Ammon's horn (tissue), 1 donor: ENCODE results near the gene USP19.

Experiments used
- DNase-seq: peaks from one replicate; pipeline ENCODE4 v3.0.0-alpha.2; 2016; ENCODE audit warnings: low spot score

The USP19 gene, protein sequence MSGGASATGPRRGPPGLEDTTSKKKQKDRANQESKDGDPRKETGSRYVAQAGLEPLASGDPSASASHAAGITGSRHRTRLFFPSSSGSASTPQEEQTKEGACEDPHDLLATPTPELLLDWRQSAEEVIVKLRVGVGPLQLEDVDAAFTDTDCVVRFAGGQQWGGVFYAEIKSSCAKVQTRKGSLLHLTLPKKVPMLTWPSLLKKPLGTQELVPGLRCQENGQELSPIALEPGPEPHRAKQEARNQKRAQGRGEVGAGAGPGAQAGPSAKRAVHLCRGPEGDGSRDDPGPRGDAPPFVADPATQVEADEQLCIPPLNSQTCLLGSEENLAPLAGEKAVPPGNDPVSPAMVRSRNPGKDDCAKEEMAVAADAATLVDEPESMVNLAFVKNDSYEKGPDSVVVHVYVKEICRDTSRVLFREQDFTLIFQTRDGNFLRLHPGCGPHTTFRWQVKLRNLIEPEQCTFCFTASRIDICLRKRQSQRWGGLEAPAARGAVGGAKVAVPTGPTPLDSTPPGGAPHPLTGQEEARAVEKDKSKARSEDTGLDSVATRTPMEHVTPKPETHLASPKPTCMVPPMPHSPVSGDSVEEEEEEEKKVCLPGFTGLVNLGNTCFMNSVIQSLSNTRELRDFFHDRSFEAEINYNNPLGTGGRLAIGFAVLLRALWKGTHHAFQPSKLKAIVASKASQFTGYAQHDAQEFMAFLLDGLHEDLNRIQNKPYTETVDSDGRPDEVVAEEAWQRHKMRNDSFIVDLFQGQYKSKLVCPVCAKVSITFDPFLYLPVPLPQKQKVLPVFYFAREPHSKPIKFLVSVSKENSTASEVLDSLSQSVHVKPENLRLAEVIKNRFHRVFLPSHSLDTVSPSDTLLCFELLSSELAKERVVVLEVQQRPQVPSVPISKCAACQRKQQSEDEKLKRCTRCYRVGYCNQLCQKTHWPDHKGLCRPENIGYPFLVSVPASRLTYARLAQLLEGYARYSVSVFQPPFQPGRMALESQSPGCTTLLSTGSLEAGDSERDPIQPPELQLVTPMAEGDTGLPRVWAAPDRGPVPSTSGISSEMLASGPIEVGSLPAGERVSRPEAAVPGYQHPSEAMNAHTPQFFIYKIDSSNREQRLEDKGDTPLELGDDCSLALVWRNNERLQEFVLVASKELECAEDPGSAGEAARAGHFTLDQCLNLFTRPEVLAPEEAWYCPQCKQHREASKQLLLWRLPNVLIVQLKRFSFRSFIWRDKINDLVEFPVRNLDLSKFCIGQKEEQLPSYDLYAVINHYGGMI (N-terminal part only)

DNA sequence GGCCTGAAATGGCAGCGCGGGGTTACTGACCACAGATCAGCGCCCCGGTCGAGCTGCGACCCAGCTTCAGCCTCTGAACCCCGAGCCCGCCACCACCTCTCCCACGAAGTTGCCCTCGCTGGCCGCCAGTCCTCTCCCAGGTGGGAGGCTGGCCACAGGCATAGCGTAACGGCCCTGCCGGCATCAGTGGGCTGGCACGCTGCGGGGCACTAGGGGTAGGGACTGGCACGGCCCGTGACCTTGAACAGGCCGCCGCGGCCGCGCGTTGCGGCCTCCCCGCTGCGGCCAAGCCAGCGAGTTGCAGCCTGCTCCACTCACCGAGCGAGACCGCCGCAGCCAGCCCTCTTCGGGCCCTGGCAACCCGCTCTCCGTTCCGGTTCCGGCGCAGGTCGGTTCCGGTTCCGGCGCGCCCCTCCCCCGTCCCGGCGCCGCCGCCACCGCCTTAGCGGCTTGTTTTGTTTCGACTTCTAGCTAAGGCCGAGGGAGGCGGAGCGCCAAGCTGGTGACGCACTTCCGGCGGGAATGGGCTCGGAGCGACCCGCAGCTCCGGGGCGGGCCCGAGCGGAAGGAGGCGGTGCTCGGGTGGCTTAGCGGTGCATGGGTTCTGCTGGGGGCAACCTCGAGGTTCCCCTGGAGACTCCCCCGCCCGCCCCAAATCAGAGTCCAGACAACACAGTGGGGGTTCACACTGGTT lies at the start of gene USP19:
Gene USP19 (minus strand): TSS at position 386 of the 694 bp plus-strand sequence. CDS start 1,678 bp downstream, outside the sequence.
- peak; percentile 97 for DNase-seq

DNA sequence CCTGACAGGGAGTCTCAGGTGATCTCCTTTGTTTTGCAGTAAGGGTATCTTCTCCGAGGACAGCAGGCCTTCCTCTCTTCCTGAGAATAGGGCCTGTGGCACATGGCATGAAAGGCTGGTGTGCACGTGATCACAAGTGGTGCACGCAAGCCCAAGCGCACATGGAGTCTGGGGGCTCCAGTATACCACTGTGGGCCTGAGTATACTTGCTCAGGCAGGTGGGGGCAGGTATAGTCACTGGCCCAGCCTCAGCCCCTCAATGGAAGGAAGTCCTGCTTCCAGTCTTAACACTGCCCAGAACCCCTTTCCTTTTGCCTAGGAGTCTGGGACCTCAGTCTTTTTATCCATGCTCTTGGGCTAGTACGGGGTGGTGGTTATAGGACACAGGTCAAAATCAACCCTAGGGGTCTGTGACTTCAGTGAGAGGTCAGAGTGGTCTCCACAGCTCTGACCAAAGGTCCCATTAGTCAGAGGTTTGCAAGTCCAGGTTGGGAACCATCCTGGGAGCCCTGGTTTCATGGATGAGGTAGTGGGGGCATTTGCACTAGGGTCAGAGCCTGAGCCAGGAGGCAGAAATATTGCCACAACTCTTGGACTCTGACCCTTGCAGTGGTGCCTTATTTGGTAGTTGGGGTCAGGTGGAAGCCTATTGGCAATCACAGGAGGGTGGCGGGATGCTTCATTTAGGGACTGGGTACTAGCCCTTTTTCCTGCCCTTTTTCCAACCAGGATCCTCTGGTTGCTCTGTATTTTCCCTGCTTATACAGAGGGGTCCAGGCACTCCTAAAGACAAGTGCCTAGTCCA lies 46.3 kb upstream of the USP19 start:
- DNase-seq = no peak

DNA sequence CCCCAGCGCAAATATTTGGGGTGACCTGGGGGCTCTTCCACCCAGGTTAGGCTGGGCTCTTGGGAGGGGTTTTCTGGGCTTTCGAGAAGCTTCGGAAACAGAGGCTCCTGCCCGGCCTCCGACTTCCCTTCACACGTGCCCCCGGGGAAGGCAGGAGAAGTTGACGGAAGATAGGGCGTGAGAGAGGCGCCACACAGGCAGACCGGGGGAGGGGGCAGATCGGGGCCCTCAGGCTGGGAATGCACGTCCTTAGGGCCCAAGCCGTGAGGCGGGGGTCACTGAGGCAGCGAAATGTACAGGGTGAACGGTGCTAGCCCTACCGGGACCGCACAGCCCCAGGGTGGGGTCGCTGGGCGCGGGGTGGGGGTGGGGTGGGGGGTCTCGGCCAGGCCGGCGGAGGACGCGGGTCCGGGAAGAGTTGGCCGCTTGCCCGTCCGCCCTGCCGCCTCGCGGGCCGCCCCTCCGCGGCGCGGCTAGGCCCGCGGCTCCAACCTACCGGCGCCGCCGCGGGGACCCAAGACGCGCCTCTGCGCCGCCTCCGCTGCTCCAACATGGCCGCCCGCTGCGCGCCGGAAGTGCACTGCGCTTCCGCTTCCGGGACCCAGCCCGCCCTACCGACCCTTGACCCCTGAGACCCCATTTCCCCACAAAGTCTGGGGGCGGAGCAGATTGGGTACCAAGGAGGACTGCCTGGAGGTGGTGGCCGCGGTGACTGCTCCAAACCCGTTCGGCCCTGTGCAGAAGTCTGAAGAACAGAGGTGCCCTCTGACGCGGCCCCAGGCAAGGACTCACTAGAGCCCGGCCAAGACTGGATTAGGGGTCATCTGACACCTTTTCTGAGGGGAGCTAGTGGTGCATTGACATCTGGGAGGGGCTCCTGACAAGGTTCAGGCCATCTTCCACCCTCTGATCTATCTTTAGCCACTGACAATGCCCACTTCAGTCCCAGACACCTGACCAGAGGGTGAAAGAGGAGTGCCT lies 45.4 kb upstream of the USP19 start, which contains the start of gene CCDC71:
Gene CCDC71 (minus strand): TSS at position 561 of the 981 bp plus-strand sequence. CDS start 2,123 bp downstream, outside the sequence.
- DNase-seq = peak; percentile 61

- DNase-seq = no peak
Observed at GRCh38 chr3:49164983-49165720, 44.5 kb upstream of the USP19 start.

DNA sequence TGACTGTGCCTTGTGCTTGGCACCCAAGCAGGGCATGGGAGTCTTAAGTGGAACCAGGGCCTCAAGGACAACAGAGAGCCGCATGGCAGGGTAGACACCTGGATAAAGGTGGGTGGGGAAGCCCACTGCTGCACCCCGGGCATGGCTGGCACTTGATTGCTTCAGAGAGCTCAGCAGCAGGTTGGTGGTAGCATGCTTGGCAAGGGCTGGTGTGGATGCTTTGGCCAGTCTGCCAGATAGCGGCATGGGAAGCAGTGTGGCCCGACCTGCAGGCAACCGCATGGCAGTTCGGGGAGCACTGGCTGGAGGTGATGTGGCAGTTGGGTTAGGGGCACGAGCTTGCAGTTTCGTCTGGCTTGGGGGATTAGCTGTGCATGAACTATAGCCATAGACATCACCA lies 43.0 kb upstream of the USP19 start:
- no peak for DNase-seq

- no peak for DNase-seq
Observed at GRCh38 chr3:49162751-49163419, 42.3 kb upstream of the USP19 start.

DNA sequence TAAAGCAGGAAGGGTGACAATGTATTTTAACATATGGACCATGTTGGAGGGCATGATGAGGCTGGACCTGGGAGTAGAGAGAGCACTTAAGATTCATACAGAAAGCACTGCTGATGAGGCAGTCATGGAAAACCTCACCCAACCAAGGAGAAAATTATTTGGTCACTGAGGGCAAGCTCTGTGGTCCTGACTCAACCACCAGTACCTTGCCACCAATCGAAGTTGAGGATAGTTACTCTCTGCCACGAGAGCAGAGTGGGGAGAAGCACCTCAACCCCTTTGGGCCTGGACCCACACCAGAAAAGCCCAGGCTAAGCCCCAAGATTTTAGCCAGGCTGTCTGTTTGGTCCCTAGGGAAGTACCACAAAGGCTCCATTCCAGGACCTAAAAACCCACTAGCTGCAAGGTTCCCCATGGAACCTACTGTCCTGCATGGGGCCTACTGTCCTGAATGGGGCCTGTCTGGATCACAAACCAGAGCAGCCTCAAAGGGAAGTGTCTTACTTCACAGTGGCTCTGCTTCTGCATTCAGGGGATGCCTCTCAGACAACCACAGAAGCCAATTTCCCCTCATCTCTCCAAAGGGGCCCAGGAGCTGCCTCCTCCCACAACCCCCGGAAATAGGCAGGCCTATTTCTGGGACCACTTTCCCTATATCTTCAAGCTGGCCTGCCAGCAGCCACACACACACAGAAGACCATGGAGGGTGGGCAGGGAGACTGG lies 41.3 kb upstream of the USP19 start:
- DNase-seq = peak; percentile 36

GRCh38 chr3:49161197-49161596 lies 40.6 kb upstream of the USP19 start:
- DNase-seq = no peak

- no peak for DNase-seq
Observed at GRCh38 chr3:49158792-49159191, 38.2 kb upstream of the USP19 start.

GRCh38 chr3:49158103-49158709 lies 37.6 kb upstream of the USP19 start:
- no peak for DNase-seq

DNA sequence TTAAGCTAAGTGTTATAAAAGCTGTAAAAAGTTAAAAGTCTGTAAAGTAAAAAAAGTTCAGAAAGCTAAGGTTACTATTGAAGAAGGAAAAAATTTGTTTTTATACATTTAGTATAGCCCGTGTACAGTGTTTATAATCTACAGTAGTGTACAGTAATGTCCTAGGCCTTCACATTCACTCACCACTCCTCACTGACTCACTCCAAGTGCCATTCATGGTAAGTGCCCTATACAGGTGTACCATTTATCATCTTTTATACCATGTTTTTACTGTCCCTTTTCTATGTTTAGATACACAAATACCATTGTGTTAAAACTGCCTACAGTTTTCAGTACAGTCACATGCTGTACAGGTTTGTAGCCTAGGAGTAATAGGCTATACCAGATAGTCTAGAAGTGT lies 36.7 kb upstream of the USP19 start:
- no peak for DNase-seq

DNA sequence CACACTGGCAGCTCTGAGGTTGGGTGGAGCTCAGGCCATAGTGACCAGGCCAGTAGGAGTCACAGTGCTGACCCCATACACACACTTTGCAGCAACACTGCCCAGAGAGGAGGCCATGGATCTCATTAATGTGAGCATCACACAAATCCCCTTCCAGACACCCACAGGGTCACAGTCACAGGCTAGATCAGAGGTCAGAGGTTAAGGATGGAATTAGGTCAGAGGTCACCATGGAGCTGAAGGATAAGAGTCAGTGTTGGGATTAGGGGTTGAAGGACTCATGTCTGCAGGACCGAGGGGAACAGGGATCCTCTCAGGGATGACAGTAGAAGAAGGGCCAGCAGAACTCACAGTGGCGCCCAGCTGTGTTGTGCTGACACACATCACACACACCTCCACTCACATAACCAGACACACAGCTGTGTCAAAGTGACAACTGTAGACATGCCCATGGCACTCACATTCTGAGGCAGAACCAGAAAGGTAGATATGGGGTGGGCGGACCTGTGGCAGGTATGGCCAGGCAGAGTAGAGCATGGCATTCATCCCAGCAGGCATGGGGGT lies 32.8 kb upstream of the USP19 start:
- DNase-seq = no peak

DNA sequence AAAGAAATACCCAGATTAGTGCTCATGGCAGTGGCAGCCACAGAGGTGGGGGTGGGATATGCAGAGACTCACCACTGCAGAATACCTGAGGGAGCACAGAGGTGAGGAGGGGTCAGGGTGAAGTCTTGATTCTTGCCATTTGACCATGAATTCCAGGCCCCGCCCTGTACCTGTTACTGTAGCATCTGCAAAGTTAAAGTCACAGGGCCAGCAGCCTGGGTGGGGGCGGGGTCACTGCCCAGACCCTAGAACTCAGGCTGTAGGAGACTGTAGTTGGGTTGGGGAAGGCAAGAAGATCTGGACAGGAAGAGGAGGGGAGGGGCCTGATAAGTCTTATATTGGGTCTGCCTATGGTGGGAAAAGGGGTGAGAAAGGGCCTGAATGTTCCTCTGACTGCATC lies 31.0 kb upstream of the USP19 start:
- no peak for DNase-seq

GRCh38 chr3:49148159-49148558 lies 27.5 kb upstream of the USP19 start:
- DNase-seq = no peak

- no peak for DNase-seq
Observed at GRCh38 chr3:49140080-49140479, 19.5 kb upstream of the USP19 start.

GRCh38 chr3:49135499-49135898 lies 14.9 kb upstream of the USP19 start:
- DNase-seq = no peak
